ENCODE results near the gene NAT10. TPM values are rescaled to one million over a fixed set of nuclear protein-coding genes. Genes with fewer than 3 reads are reported as not detected.

The NAT10 gene
- polyA plus RNA-seq, 1 of the 3 experiments (the other 2 are of a cell fraction), result 31.0 TPM

DNA sequence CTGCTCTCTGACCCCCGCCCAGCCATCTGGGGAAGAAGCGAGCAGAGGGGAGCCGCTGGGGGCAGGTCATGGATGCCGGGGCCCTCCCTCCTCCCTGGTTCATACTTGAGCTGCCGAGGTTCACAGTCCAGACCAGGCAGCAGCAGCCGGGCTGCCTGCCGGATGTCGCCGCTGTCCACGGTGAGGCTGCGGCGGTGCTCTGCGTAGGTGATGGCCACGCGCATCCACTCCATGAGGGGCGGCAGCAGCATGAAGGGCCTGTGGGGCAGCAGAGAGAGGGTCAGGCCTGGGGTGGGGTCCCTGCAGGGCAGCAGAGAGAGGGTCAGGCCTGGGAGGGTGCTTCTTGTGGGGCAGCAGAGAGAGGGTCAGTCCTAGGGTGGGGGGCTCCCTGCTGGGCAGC, 67.6 kb downstream of the NAT10 start:
- Histone ChIP-seq H3K9me2 (no peaks in the 10 kb centered on the region), H3K36me3 (replicated peaks in 1 of 2; ENCODE audit: control insufficient read depth in 1 of 2, insufficient read depth in 2 of 2, low read length in 1 of 2) (no peaks in the 10 kb centered on the region), H2AFZ (ENCODE audit: low read depth) (no peak overlapping the region), H3K4me1 (ENCODE audit: control insufficient read depth in 1 of 2, insufficient read depth in 2 of 2, low read depth in 1 of 2, low read length in 1 of 2) (peaks cover 5 to 24% of the 10 kb centered on the region in 2 experiments; a peak in 2 of 4 replicates), H3K27me3 (ENCODE audit: insufficient read depth) (no peaks in the 10 kb centered on the region), H3K4me2 (no peak overlapping the region), H3K4me3 (ENCODE audit: low read depth in 2 of 2, low read length in 1 of 2) (no peak overlapping the region), H3K79me2 (ENCODE audit: insufficient read depth) (no peaks in the 10 kb centered on the region), H3K9ac (no peak overlapping the region), H3K9me3 (no peaks in the 10 kb centered on the region), H4K20me1 (ENCODE audit: insufficient read depth) (no peaks in the 10 kb centered on the region), H3F3A (replicated peaks; ENCODE audit: insufficient read depth) (no peaks in the 10 kb centered on the region), H3K27ac (ENCODE audit: low read depth in 2 of 2, low read length in 1 of 2) (no peak overlapping the region)
- TF ChIP-seq RXRA (IDR thresholded peaks at IDR 0.05; ENCODE audit: borderline replicate concordance, low read depth), result no peak
- no peak for TF ChIP-seq NRF1 (IDR thresholded peaks at IDR 0.05; ENCODE audit: low read depth, low read length)
- TF ChIP-seq RCOR1 (IDR thresholded peaks at IDR 0.05; ENCODE audit: low read length), result no peak
- TF ChIP-seq, protein P1, sequence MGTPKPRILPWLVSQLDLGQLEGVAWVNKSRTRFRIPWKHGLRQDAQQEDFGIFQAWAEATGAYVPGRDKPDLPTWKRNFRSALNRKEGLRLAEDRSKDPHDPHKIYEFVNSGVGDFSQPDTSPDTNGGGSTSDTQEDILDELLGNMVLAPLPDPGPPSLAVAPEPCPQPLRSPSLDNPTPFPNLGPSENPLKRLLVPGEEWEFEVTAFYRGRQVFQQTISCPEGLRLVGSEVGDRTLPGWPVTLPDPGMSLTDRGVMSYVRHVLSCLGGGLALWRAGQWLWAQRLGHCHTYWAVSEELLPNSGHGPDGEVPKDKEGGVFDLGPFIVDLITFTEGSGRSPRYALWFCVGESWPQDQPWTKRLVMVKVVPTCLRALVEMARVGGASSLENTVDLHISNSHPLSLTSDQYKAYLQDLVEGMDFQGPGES (IDR thresholded peaks at IDR 0.05; ENCODE audit: low read depth, low read length), result no peak
- no peak for TF ChIP-seq FOSL2 (IDR thresholded peaks at IDR 0.05; ENCODE audit: borderline replicate concordance, low read depth)
- no peak for TF ChIP-seq RAD21 (IDR thresholded peaks at IDR 0.05; ENCODE audit: low read length)
- TF ChIP-seq, protein P2, sequence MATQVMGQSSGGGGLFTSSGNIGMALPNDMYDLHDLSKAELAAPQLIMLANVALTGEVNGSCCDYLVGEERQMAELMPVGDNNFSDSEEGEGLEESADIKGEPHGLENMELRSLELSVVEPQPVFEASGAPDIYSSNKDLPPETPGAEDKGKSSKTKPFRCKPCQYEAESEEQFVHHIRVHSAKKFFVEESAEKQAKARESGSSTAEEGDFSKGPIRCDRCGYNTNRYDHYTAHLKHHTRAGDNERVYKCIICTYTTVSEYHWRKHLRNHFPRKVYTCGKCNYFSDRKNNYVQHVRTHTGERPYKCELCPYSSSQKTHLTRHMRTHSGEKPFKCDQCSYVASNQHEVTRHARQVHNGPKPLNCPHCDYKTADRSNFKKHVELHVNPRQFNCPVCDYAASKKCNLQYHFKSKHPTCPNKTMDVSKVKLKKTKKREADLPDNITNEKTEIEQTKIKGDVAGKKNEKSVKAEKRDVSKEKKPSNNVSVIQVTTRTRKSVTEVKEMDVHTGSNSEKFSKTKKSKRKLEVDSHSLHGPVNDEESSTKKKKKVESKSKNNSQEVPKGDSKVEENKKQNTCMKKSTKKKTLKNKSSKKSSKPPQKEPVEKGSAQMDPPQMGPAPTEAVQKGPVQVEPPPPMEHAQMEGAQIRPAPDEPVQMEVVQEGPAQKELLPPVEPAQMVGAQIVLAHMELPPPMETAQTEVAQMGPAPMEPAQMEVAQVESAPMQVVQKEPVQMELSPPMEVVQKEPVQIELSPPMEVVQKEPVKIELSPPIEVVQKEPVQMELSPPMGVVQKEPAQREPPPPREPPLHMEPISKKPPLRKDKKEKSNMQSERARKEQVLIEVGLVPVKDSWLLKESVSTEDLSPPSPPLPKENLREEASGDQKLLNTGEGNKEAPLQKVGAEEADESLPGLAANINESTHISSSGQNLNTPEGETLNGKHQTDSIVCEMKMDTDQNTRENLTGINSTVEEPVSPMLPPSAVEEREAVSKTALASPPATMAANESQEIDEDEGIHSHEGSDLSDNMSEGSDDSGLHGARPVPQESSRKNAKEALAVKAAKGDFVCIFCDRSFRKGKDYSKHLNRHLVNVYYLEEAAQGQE (IDR thresholded peaks at IDR 0.05; ENCODE audit: low read depth, low read length), result no peak
- no peak for TF ChIP-seq MXI1 (IDR thresholded peaks at IDR 0.05; ENCODE audit: low read depth, low read length)
- no peak for TF ChIP-seq YY1 (IDR thresholded peaks at IDR 0.05; ENCODE audit: low read depth)
- no peak for TF ChIP-seq NFIC (IDR thresholded peaks at IDR 0.05; ENCODE audit: borderline replicate concordance)
- no peak for TF ChIP-seq TCF12 (IDR thresholded peaks at IDR 0.05)
- TF ChIP-seq RFX5 (IDR thresholded peaks at IDR 0.05; ENCODE audit: low read length), result no peak
- no peak for TF ChIP-seq SMC3 (IDR thresholded peaks at IDR 0.05; ENCODE audit: low read depth, low read length)
- no peak for TF ChIP-seq USF2 (IDR thresholded peaks at IDR 0.05; ENCODE audit: borderline replicate concordance, low read depth, low read length)
- CTCF ChIA-PET, result interaction anchor here (0.7 to 12.0 kb wide), 8 partner anchors 14 to 189 kb away, joined by 3 to 240 read pairs (median 16); partner anchors contain the start of gene ABTB2
- no peak for DNase-seq
- POLR2A ChIA-PET, result interaction anchor here (0.9 kb wide), 1 partner anchor 184 kb away, joined by 3 read pairs; the partner anchor contains the start of gene ABTB2
- WGBS (ENCODE audit: low lambda C conversion rate), result no CpG with 5 or more reads among the region's 16 CpGs

All from SK-N-SH (cell line).